Esophagus squamous epithelium (tissue), 5 donors: ENCODE measurements around the gene ADAMTS8. TPM values are rescaled to one million over a fixed set of nuclear protein-coding genes. Genes with fewer than 3 reads are reported as not detected.

Source experiments
- DNase-seq: peaks from one replicate; lab custom pipeline; 2025; lab: John Stamatoyannopoulos, UW
- H3K27ac ChIP-seq, 4 donors: fragments of 200-600 bp; sonication (generic); one replicate each; pipeline ENCODE4 v1.5.1; 2016 to 2019; ENCODE audit warnings: mild to moderate bottlenecking in 1 of 4
- H3K27me3 ChIP-seq, 4 donors: fragments of 200-600 bp; sonication (generic); 1 replicate in 3 of 4; 2 replicates in 1 of 4; pipeline versions ENCODE4 v1.5.1 to v1.6.0; 2017 to 2021; ENCODE audit warnings: antibody characterized with exemption in 1 of 4
- H3K36me3 ChIP-seq, 3 donors: fragments of 200-600 bp; sonication (generic); one replicate each; pipeline ENCODE4 v1.5.1; 2016 to 2019
- H3K4me1 ChIP-seq, 3 donors: fragments of 200-600 bp; sonication (generic); one replicate each; pipeline ENCODE4 v1.5.1; 2017 to 2019
- H3K4me3 ChIP-seq, 4 donors: fragments of 200-600 bp; sonication (generic); 1 replicate in 3 of 4; 2 replicates in 1 of 4; pipeline ENCODE4 v1.5.1; 2016 to 2019; ENCODE audit warnings: mild to moderate bottlenecking in 2 of 4, moderate library complexity in 1 of 4
- H3K9me3 ChIP-seq, 3 donors: fragments of 200-600 bp; sonication (generic); one replicate each; pipeline ENCODE4 v1.5.1; 2016 to 2019
- POLR2A ChIP-seq, 4 donors: fragments of 450-650 bp; IDR thresholded peaks; one replicate each; pipeline ENCODE4 v1.6.1; 2017; ENCODE audit warnings: antibody characterized with exemption in 4 of 4, mild to moderate bottlenecking in 4 of 4, moderate library complexity in 3 of 4
- WGBS, 2 donors: methylation state at CpG; one replicate each; pipeline ENCODE4 v1.1.5; 2018; 5-methylcytosine and 5-hydroxymethylcytosine counted together
- intact Hi-C: fragments of 100-400 bp; cut with DNase I; formaldehyde crosslinking; loops from one replicate; pipeline ENCODE4 v1.15.0; 2022
- total RNA-seq, 4 donors: library from RNA; depleted of rRNA; stranded (reverse); fragments of >200 nt; gene quantifications; one replicate each; pipeline ENCODE4 v1.1.0, GENCODE V29; 2016
- TF ChIP-seq, protein P1 (sequence below), 6 experiments: fragments of 450-650 bp in 4 of 6; fragments of 200-600 bp in 2 of 6; sonication (generic) in 2 of 6; IDR thresholded peaks; one replicate each; pipeline ENCODE4 v1.5.1; 2016 to 2019; ENCODE audit warnings: antibody characterized with exemption in 6 of 6, mild to moderate bottlenecking in 4 of 6, moderate library complexity in 4 of 6
- donor health status: DM: yes; HTN: yes; CAD: no.

The ADAMTS8 gene
- total RNA-seq, 4 donors from 2014 or later = 0.83 to 8.8 (median 1.8) TPM

DNA sequence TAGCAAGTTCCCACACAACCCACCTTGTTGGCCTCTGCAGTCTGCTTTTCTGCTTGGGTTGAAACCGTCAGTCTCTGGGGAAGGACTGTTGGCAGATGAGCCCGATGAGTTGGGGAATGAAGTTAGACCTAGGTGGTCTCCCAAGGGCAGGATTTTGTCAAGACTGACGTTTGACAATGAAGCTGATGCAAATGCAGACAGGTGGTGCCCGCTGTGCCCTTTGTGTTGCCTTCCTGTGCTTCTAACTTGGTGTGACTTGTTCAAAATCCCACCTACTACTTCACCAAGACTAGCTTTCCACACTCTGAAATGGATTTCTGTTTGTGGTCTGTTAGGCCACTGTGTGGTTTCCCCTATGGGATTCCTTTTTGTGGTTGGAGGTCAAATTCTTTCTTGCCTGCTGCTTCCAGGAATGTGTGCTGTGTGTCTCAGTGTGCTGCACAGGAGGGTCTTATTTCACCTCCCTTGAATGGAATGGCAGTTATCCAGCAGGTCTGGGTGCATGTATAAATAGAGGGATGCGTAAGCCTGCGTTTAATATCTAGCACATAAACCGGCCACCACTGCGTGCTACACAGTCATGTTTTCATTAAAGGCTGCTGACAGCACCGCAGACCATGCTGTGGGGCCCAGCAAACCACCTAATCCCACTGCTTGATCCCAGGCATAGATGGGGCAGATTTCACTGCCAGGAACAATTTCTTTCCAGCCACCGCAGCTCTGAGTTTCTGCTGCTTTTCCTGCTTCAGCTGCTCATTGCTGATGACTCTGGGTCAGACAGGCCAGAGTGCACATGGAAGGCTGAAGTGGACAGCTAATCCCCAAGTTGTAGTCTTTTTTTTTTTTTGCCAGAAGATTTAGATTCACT, 44.8 kb downstream of the ADAMTS8 start:
- Histone ChIP-seq H3K27me3 (no peaks in the 10 kb centered on the region), H3K36me3 (no peaks in the 10 kb centered on the region), H3K27ac (peak overlapping the region in 3 of 4 donors; percentile 18 to 64 (median 45)), H3K9me3 (no peaks in the 10 kb centered on the region), H3K4me1 (no peaks in the 10 kb centered on the region), H3K4me3 (no peak overlapping the region)
- TF ChIP-seq, protein P1, sequence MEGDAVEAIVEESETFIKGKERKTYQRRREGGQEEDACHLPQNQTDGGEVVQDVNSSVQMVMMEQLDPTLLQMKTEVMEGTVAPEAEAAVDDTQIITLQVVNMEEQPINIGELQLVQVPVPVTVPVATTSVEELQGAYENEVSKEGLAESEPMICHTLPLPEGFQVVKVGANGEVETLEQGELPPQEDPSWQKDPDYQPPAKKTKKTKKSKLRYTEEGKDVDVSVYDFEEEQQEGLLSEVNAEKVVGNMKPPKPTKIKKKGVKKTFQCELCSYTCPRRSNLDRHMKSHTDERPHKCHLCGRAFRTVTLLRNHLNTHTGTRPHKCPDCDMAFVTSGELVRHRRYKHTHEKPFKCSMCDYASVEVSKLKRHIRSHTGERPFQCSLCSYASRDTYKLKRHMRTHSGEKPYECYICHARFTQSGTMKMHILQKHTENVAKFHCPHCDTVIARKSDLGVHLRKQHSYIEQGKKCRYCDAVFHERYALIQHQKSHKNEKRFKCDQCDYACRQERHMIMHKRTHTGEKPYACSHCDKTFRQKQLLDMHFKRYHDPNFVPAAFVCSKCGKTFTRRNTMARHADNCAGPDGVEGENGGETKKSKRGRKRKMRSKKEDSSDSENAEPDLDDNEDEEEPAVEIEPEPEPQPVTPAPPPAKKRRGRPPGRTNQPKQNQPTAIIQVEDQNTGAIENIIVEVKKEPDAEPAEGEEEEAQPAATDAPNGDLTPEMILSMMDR (IDR thresholded peaks at IDR 0.05) = no peak
- no peak for TF ChIP-seq POLR2A (IDR thresholded peaks at IDR 0.05)
- DNase-seq = no peak
- intact Hi-C loops = no loop called here
- WGBS, 2 donors = 46 to 62% methylated on average over 6 to 10 of the region's 10 CpGs

DNA sequence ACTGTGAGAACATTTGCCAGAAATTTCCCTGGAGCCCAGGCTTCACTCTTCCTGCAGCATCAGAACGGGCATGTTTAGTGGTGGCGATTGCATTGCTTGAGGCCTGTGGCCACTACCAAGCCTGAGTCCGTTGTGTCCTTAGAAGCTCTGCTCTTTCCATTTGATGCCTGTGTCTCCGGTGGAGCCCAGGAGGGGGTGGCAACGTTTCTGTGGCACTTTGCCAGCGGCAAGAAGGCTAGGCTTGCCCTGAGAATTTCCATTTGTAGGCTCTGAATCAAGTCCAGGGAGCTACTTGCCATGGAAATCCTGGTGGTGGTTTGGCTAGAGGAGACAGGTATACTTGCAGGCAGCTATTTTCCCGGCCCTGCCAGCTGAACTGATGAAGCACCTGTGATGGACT, 47.1 kb downstream of the ADAMTS8 start:
- 63 to 96% methylated on average over 3 to 7 of the region's 7 CpGs for WGBS, 2 donors
- no peak overlapping the region for H3K27ac ChIP-seq
- no peak overlapping the region for H3K4me3 ChIP-seq
- intact Hi-C loops = no loop called here
- no peaks in the 10 kb centered on the region for H3K36me3 ChIP-seq
- H3K4me1 ChIP-seq = no peaks in the 10 kb centered on the region
- no peak for DNase-seq
- H3K9me3 ChIP-seq = no peaks in the 10 kb centered on the region
- no peaks in the 10 kb centered on the region for H3K27me3 ChIP-seq
- no peak for TF ChIP-seq POLR2A (IDR thresholded peaks at IDR 0.05)
- TF ChIP-seq, protein P1 (IDR thresholded peaks at IDR 0.05) = no peak

DNA sequence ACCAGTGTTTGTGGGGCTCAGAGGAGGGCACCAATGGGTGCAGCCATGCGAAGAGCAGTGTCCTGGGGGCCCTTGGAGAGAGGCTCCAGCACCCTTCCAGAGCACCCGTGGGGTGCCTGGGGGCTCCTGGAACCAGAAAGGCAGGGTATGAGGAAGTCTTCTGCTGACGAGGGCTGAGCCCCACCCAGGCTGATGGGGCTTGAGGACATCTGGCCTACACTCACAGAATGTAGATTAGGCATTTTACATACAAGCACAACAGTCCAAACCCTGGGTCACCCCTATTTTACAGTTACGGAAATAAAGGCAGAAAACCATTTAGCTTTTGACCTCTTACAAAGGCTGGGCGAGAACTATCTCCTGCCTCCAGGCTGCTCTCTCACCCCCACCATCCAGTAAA, 47.6 kb downstream of the ADAMTS8 start:
- intact Hi-C loops = no loop called here

DNA sequence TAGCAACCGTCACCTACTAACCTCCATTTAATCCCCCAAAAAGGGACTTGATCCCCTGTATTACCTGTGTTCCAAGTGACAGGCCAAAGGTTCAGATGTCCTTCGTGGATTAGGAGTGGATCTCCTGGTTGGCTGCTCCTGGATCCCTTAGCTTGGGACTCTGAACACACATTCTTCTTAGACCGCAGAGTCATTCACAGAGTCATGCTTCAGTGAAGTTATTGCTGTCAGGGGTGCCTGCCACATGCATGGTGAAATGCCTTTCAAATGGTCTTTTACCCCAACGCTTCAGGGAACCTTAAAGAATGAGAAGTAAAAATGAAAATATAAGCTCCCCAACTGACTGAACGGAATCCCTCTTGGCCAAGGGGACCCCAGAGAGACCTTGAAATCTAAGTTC, 49.1 kb downstream of the ADAMTS8 start:
- no peaks in the 10 kb centered on the region for H3K4me1 ChIP-seq
- H3K9me3 ChIP-seq = no peaks in the 10 kb centered on the region
- WGBS, 2 donors = 88 to 89% methylated on average over 5 of the region's 5 CpGs
- no peak for DNase-seq
- no peaks in the 10 kb centered on the region for H3K27me3 ChIP-seq
- intact Hi-C loops = no loop called here
- no peak overlapping the region for H3K4me3 ChIP-seq
- TF ChIP-seq, protein P1 (IDR thresholded peaks at IDR 0.05) = no peak
- no peak for TF ChIP-seq POLR2A (IDR thresholded peaks at IDR 0.05)
- no peaks in the 10 kb centered on the region for H3K36me3 ChIP-seq
- no peak overlapping the region for H3K27ac ChIP-seq

More for the DNA sequence above, 47.6 kb downstream of the ADAMTS8 start:
- Histone ChIP-seq H3K4me3 (no peak overlapping the region), H3K36me3 (no peaks in the 10 kb centered on the region), H3K9me3 (no peaks in the 10 kb centered on the region), H3K4me1 (no peaks in the 10 kb centered on the region), H3K27me3 (no peaks in the 10 kb centered on the region), H3K27ac (no peak overlapping the region)
- no peak for DNase-seq
- WGBS, 2 donors = 64 to 93% methylated on average over 3 of the region's 5 CpGs
- TF ChIP-seq, protein P1 (IDR thresholded peaks at IDR 0.05) = no peak
- no peak for TF ChIP-seq POLR2A (IDR thresholded peaks at IDR 0.05)

DNA sequence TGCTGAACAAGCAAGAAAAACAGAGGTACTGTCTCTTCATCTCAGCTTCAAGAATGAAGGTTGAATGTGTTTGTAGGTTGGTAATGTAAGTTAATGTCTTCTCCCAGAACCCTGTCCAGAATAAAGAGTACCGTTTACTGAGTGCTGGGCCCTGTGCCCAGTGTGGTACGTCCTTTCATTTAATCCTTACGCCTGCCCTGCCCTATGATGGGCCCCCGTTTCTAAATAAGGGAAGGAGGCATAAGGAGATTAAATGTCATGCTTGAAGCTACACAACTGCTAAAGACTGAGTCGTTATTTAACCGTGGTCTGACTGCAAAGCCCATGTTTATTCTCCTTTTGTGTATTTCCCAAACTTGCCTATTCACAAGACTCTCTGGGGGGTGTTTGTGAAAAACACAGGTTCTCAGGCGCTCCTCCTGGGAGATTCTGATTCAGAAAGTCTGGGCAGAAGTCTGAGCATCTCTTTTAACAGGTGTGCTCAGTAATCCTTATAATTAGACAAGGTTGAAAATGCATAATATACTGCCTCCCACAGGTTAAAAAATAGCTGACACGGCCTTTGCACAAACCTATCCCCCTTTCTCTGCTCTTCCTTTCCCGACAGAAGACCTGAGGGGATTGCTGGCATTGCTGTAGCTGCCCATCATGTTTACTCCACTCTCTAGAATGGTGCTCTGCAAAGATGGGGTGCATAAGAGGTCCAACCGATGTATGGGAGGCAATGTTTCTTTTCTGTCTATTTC, 57.4 kb downstream of the ADAMTS8 start:
- Histone ChIP-seq H3K36me3 (no peaks in the 10 kb centered on the region), H3K4me3 (no peak overlapping the region), H3K27ac (no peak overlapping the region), H3K27me3 (no peaks in the 10 kb centered on the region), H3K4me1 (no peaks in the 10 kb centered on the region), H3K9me3 (no peaks in the 10 kb centered on the region)
- 50 to 57% methylated on average over 10 of the region's 10 CpGs for WGBS, 2 donors
- no peak for DNase-seq
- intact Hi-C loops = no loop called here
- no peak for TF ChIP-seq POLR2A (IDR thresholded peaks at IDR 0.05)
- TF ChIP-seq, protein P1 (IDR thresholded peaks at IDR 0.05) = peak in 1 of 6 experiments; percentile 2
